HUES64 (cell line): ENCODE measurements around the gene CFAP90.
A peak's percentile ranks its signal among the peaks of the same experiment; 100 is the strongest.

ENCODE experiments used
- H3K27ac ChIP-seq: 2 replicates; pipeline ENCODE4 v1.7.0; 2013; ENCODE audit warnings: low read depth, low read length, inconsistent platforms
- H3K27me3 ChIP-seq: 2 replicates; pipeline ENCODE4 v1.6.1; 2013; ENCODE audit warnings: mild to moderate bottlenecking, low read length; ENCODE audit not compliant: insufficient read depth
- H3K36me3 ChIP-seq: 2 replicates; pipeline ENCODE4 v1.6.1; 2013; ENCODE audit warnings: mild to moderate bottlenecking, low read length; ENCODE audit not compliant: insufficient read depth
- H3K4me1 ChIP-seq: 2 replicates; pipeline ENCODE4 v1.6.1; 2013; ENCODE audit warnings: mild to moderate bottlenecking, low read length, moderate library complexity; ENCODE audit not compliant: insufficient read depth
- H3K4me3 ChIP-seq: 2 replicates; pipeline ENCODE4 v1.5.1; 2013; ENCODE audit warnings: mild to moderate bottlenecking, low read length, moderate library complexity
- H3K9ac ChIP-seq: 2 replicates; pipeline ENCODE4 v1.6.1; 2013; ENCODE audit warnings: mild to moderate bottlenecking, low read depth, low read length
- H3K9me3 ChIP-seq: 2 replicates; pipeline ENCODE4 v1.6.1; 2013; ENCODE audit warnings: low read depth, low read length; ENCODE audit not compliant: insufficient read depth
- WGBS: fragments of 150-250, 120-280 bp; methylation state at CpG from one replicate; pipeline ENCODE4 v1.1.7; 2013; ENCODE audit warnings: missing lambda C conversion rate; 5-methylcytosine and 5-hydroxymethylcytosine counted together

The CFAP90 gene

DNA sequence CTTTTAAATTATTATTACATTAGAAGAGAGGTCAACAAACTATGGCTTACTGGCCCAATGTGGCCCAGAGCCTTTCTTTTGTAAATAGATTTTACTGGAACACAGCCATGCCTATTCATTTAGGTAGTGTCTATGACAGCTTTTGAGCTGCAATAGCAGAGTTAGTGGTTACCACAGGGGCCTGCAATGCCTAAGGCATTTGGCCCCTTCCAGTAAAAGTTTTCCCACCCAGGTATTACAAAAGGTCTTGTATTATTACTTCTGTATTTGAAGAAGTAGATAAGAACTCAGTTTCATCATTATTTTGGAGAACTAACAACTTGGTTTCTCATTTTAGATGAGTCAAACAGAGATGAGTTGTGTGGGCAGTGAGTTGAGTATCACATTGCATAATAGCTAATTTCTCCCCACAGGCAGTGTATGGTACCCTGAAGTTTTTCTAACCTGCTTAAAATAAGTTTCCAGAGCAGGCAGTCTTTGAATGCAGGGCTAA lies 27.5 kb upstream of the CFAP90 start:
- H3K27me3 ChIP-seq: no peaks in the 10 kb centered on the region
- peaks cover 98% of the 10 kb centered on the region for H3K36me3 ChIP-seq
- H3K27ac ChIP-seq: no peak overlapping the region
- no peak overlapping the region for H3K4me3 ChIP-seq
- no peaks in the 10 kb centered on the region for H3K4me1 ChIP-seq
- H3K9ac ChIP-seq: no peak overlapping the region
- H3K9me3 ChIP-seq: no peaks in the 10 kb centered on the region

GRCh38 chr5:7877851-7878250 lies 26.9 kb upstream of the CFAP90 start:
- Histone ChIP-seq H3K36me3 (peaks cover 96% of the 10 kb centered on the region), H3K9me3 (no peaks in the 10 kb centered on the region), H3K27ac (no peak overlapping the region), H3K4me1 (no peaks in the 10 kb centered on the region), H3K27me3 (no peaks in the 10 kb centered on the region), H3K9ac (no peak overlapping the region), H3K4me3 (no peak overlapping the region)
- 88% methylated on average over 9 of the region's 9 CpGs for WGBS

GRCh38 chr5:7876867-7877266 lies 25.9 kb upstream of the CFAP90 start:
- Histone ChIP-seq H3K27ac (no peak overlapping the region), H3K4me1 (no peaks in the 10 kb centered on the region), H3K9me3 (no peaks in the 10 kb centered on the region), H3K4me3 (no peak overlapping the region), H3K9ac (no peak overlapping the region), H3K36me3 (peaks cover 88% of the 10 kb centered on the region), H3K27me3 (no peaks in the 10 kb centered on the region)
- 96% methylated on average over 3 of the region's 3 CpGs for WGBS

DNA sequence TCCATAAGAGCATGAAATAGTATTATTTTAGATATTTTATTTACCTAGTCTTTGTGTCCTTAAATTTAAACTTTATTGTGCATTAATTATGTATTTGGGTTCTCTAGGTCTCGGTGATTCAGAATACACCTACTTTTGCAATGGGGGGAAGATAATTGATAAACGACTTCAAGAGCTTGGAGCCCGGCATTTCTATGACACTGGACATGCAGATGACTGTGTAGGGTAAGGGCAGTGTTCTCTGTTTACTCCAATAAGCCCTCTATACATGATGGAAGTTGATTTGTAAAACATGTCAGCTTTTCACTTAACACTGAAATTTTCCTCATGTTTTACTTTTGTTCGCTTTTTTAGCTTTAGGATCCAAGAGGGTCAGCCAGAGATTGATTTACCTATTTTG lies 24.2 kb upstream of the CFAP90 start:
- H3K27ac ChIP-seq: no peak overlapping the region
- no peaks in the 10 kb centered on the region for H3K27me3 ChIP-seq
- H3K36me3 ChIP-seq: peaks cover 82% of the 10 kb centered on the region
- H3K9me3 ChIP-seq: no peaks in the 10 kb centered on the region
- H3K4me3 ChIP-seq: no peak overlapping the region
- peaks cover 3% of the 10 kb centered on the region; the same call in 1 of the 2 replicates for H3K4me1 ChIP-seq
- no peak overlapping the region for H3K9ac ChIP-seq
- WGBS: 96% methylated on average over 4 of the region's 4 CpGs

- H3K9ac ChIP-seq: no peak overlapping the region
- WGBS: no CpG with 5 or more reads among the region's 2 CpGs
- peaks cover 77% of the 10 kb centered on the region for H3K36me3 ChIP-seq
Measured at GRCh38 chr5:7874639-7875038, 23.7 kb upstream of the CFAP90 start.

DNA sequence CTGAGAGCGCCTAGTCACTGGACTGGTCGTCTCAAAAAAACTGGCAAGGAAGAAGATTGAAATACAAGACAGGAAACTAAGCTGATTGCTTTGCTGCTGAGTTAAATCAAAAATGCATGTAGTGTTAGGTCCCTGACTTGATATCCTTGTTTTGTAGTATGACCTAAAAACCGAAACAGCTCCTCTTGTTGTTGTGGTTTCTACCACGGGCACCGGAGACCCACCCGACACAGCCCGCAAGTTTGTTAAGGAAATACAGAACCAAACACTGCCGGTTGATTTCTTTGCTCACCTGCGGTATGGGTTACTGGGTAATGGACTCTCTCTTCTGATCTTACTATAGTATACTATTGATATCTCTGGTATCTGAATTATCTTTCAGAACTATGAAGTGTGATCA lies 22.3 kb upstream of the CFAP90 start:
- Histone ChIP-seq H3K27me3 (no peaks in the 10 kb centered on the region), H3K9ac (no peak overlapping the region), H3K9me3 (no peaks in the 10 kb centered on the region), H3K4me1 (peaks cover 9% of the 10 kb centered on the region; the same call in 1 of the 2 replicates), H3K36me3 (peaks cover 64% of the 10 kb centered on the region), H3K4me3 (no peak overlapping the region), H3K27ac (no peak overlapping the region)
- WGBS: 95% methylated on average over 9 of the region's 9 CpGs

More at GRCh38 chr5:7874639-7875038, 23.7 kb upstream of the CFAP90 start:
- peaks cover 8% of the 10 kb centered on the region; the same call in 1 of the 2 replicates for H3K4me1 ChIP-seq
- H3K9me3 ChIP-seq: no peaks in the 10 kb centered on the region
- no peak overlapping the region for H3K4me3 ChIP-seq
- no peaks in the 10 kb centered on the region for H3K27me3 ChIP-seq
- no peak overlapping the region for H3K27ac ChIP-seq

- Histone ChIP-seq H3K27me3 (no peaks in the 10 kb centered on the region), H3K36me3 (peaks cover 58% of the 10 kb centered on the region), H3K4me1 (peaks cover 9% of the 10 kb centered on the region; the same call in 1 of the 2 replicates), H3K9ac (no peak overlapping the region), H3K4me3 (no peak overlapping the region), H3K9me3 (no peaks in the 10 kb centered on the region), H3K27ac (no peak overlapping the region)
- WGBS: 83% methylated on average over 4 of the region's 4 CpGs
Measured at GRCh38 chr5:7872517-7873130, 21.7 kb upstream of the CFAP90 start.

GRCh38 chr5:7871653-7872052 lies 20.7 kb upstream of the CFAP90 start:
- Histone ChIP-seq H3K9me3 (no peaks in the 10 kb centered on the region), H3K27ac (no peak overlapping the region), H3K4me3 (no peak overlapping the region), H3K27me3 (no peaks in the 10 kb centered on the region), H3K9ac (no peak overlapping the region), H3K4me1 (peaks cover 9% of the 10 kb centered on the region; the same call in 1 of the 2 replicates), H3K36me3 (peaks cover 51% of the 10 kb centered on the region)
- WGBS: 95% methylated on average over 2 of the region's 2 CpGs

DNA sequence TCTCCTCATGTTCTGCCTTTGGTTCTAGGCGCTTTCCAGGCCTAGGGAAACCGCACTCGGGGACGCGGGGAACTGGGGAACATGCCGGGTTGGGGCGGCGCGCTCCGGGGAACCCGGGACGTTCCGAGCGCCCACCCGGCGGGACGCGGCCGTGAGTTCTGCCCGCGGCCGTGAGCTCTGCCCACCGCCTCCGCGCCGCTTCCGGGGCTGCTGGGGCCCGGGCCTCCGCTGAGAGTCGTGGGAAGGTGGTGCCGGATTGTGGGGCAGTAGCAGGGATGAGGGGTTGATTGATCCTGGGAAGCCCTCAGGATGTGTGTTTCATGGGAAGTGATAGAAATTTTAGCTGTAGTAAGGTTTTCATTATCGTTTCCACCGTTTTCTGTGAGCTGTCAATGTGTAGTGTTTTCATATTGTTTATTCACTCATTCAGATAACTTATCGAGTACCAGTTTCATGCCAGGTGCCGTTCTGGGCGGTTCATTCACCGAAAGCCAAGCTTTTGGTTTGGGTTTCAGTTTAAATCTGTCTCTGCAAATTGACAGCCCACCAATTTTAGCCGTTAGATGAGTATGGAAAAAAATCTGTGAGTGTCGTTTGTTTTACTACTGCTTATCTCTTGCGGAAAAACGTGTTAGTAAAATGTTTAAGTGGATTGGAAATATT lies 18.7 kb upstream of the CFAP90 start:
- Histone ChIP-seq H3K9me3 (no peaks in the 10 kb centered on the region), H3K9ac (peak overlapping the region; percentile 75), H3K4me3 (peak overlapping the region; percentile 74), H3K27ac (no peak overlapping the region), H3K4me1 (peaks cover 9% of the 10 kb centered on the region; the same call in 1 of the 2 replicates), H3K36me3 (peaks cover 43% of the 10 kb centered on the region), H3K27me3 (no peaks in the 10 kb centered on the region)
- WGBS: 3% methylated on average over 41 of the region's 41 CpGs

GRCh38 chr5:7868773-7869473 lies 18.0 kb upstream of the CFAP90 start, which contains the start of the genes FASTKD3 and MTRR:
Gene FASTKD3, minus strand, starts transcription at chr5:7869031. Its CDS starts 948 bp downstream, at chr5:7868083.
Gene MTRR, plus strand, starts transcription at chr5:7869148. Its CDS starts 1,647 bp downstream, at chr5:7870795.
- Histone ChIP-seq H3K4me1 (peaks cover 9% of the 10 kb centered on the region; the same call in 1 of the 2 replicates), H3K9me3 (no peaks in the 10 kb centered on the region), H3K27me3 (no peaks in the 10 kb centered on the region), H3K4me3 (peak within 1 kb of the TSS; percentile 74), H3K9ac (peak within 1 kb of the TSS; percentile 75), H3K36me3 (peaks cover 43% of the 10 kb centered on the region), H3K27ac (no peak within 1 kb of the TSS)
- under 1% methylated on average over 83 of the region's 83 CpGs for whole genome bisulfite sequencing

GRCh38 chr5:7868427-7868772 lies 17.5 kb upstream of the CFAP90 start:
- peaks cover 44% of the 10 kb centered on the region for H3K36me3 ChIP-seq
- H3K9ac ChIP-seq: peak overlapping the region; percentile 60
- H3K9me3 ChIP-seq: no peaks in the 10 kb centered on the region
- H3K4me1 ChIP-seq: peaks cover 9% of the 10 kb centered on the region; the same call in 1 of the 2 replicates
- no peaks in the 10 kb centered on the region for H3K27me3 ChIP-seq
- H3K4me3 ChIP-seq: peak overlapping the region; percentile 74
- 1% methylated on average over 8 of the region's 8 CpGs for WGBS
- H3K27ac ChIP-seq: no peak overlapping the region
